ENCODE measurements around the gene SMKR1.

DNA sequence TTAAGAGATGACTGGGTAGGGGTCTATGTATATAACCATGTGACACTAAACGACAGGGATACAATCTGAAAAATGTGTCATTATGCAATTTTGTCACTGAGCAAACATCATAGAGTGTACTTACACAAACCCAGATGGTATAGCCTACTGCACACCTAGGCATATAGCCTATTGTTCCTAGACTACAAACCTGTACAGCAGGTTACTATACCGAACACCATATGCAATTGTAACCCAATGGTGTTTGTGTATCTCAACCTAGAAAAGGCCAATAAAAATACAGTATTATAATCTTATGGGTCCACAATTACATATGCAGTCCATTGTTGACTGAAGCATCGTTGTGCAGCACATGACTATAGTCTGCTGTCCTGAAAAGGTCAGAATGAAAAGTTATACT, 45.2 kb upstream of the SMKR1 start:
- TF ChIP-seq, protein P1, sequence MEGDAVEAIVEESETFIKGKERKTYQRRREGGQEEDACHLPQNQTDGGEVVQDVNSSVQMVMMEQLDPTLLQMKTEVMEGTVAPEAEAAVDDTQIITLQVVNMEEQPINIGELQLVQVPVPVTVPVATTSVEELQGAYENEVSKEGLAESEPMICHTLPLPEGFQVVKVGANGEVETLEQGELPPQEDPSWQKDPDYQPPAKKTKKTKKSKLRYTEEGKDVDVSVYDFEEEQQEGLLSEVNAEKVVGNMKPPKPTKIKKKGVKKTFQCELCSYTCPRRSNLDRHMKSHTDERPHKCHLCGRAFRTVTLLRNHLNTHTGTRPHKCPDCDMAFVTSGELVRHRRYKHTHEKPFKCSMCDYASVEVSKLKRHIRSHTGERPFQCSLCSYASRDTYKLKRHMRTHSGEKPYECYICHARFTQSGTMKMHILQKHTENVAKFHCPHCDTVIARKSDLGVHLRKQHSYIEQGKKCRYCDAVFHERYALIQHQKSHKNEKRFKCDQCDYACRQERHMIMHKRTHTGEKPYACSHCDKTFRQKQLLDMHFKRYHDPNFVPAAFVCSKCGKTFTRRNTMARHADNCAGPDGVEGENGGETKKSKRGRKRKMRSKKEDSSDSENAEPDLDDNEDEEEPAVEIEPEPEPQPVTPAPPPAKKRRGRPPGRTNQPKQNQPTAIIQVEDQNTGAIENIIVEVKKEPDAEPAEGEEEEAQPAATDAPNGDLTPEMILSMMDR (IDR thresholded peaks at IDR 0.05): no peak
- no peak for TF ChIP-seq POLR2A (IDR thresholded peaks at IDR 0.05)

All from body of pancreas (tissue), 4 donors.